NCI-H82 (cell line): Measurements from ENCODE around the gene IL16.
A peak's percentile ranks its signal among the peaks of the same experiment; 100 is the strongest.
"Not testable (repeated sequence)": the region's sequence is repeated elsewhere in the genome, so short reads cannot be mapped to it uniquely, and the experiment has no call there.

Experiments used
- DNase-seq: peaks from one replicate; lab custom pipeline; 2025; lab: John Stamatoyannopoulos, UW

IL16 gene

DNA sequence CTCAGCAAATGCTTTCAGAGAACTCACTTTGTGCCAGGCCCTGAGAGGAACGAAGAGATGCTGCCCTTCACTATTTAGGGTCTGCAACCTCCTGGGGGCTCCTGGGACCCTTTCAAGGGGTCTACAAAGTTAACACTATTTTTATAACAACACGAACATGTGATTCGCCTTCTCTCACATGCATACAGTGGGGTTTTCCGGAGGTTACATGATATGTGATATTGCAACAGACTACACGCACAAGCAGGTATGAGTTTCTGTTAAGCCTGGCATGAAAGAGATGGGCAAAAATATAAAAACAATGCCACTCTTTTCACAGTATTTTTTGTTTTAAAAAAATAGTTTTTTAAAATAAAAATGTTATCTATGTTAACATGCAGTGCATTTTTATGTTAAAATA is 117.0 kb downstream of the IL16 start:
- DNase-seq: no peak

GRCh38 chr15:81314378-81314777 is 117.7 kb downstream of the IL16 start:
- DNase-seq: no peak

DNA sequence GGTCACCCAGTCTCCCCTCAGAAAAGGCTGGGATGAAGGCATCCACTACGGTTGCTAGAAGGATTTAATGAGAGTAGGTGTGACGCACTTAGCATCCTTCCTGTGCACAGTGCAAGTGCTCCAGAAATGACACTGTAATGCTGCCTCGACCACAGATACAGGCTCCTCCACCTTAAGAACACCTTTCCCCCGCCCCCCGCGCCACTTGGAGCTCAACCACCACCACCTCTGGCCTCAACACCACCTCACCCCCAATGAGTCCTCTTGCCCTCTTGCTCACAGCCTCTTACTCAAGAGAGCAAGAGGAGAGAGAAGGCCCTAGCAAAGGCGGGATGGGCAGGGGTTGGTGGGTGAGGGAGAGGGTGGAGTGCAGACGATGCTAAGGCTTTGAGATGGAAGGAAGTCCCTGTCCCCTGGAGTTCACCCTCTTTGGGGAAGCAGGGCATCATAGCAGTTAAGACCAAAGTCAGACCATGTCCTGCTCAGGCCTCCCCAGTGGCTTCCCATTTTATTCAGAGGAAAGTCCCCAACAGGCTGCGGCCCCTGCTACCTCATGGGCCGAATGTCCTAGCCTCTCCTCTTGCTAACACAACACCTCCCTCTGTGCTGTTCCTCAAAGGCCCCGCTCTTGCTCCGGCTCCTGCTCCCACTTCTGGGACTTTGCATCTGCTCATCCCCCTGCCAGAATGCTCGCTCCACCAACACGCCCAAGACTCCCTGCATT is 118.9 kb downstream of the IL16 start:
- DNase-seq: no peak

- DNase-seq: no peak
Observed at GRCh38 chr15:81316267-81316666, 119.6 kb downstream of the IL16 start.

DNA sequence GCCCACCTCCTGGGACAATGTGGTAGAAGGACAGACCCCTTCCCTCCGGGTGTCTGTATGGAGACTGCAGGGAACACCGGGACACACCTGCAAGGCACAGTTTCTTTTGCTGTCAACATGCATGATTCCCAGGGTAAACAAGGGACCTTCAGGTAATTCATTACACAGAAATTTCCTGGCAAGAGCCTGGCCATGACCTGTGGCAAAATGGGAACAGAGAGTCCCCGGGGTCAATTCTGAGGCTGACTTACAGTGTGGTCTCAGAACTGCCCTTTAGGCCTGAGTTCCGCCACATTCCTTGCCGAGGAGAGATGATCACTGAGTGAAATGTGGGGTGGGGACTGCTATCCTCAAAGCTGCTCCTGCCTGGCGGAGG is 121.0 kb downstream of the IL16 start:
- no peak for DNase-seq

- no peak for DNase-seq
Observed at GRCh38 chr15:81321667-81322066, 125.0 kb downstream of the IL16 start.

- no peak for DNase-seq
Observed at GRCh38 chr15:81322676-81323253, 126.1 kb downstream of the IL16 start.

DNA sequence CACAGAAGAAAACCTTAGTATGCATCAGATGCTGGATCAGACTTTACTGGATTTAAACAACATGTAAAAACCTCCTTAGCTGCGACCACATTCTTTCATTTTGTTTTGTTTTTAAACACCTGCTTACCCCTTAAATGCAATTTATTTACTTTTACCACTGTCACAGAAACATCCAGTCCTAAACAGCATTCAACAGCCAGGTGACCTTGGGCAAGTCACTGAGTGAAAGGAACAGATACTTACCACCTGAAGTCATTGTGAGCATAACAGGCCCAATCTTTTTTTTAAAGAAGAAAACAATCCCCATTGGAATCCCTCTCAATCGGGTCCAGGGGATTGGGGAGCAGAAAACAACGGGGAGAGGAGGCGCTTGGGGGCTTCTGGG is 126.9 kb downstream of the IL16 start:
- DNase-seq: no peak

- peak; percentile 98 for DNase-seq
Observed at GRCh38 chr15:81323944-81324881, 127.5 kb downstream of the IL16 start, which contains the start of gene STARD5. Gene STARD5 (minus strand): TSS chr15:81324141. CDS start chr15:81324099, 42 bp downstream.

GRCh38 chr15:81326466-81327212 is 130.0 kb downstream of the IL16 start:
- no peak for DNase-seq

DNA sequence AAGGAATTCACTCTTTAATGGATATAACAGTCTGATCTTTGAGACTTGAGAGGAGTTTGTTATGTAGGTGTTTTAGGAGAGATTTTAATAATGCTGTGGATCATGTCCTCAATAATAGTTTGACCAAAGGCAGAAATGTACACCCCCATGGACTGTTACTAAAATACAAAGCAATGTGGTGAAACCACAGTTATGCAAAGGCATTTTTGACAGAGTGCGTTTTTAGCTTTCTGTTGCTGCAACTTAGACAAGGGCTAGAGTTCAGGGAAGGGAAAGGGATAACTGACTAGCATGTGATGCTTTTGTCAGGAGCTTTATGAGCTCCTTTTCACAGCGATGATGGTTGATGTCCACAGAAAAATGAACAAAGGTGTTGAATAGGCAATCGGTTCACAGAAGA is 130.8 kb downstream of the IL16 start:
- DNase-seq: no peak

- no peak for DNase-seq
Observed at GRCh38 chr15:81329446-81329845, 132.8 kb downstream of the IL16 start.

GRCh38 chr15:81330366-81331090 is 133.8 kb downstream of the IL16 start:
- no peak for DNase-seq

DNA sequence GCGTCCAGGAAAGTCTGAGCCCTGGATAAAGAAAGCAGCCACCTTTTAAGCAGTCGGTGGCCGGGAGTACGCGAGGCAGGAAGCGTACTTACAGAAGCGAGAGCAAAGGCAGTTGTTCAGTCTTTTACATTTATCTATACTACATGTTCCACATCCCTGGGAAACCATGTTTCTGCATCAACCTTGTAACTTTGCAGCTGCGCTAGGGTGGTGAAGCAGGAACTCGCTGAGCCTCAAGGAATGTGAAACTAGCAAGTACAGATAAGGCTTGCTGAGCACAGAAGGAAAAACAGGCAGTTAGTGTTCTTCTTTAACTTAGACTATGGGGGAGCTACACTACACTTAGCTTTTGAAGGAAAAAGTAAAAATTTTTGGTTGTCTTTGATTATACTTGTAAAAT is 134.5 kb downstream of the IL16 start:
- not testable (repeated sequence) for DNase-seq

GRCh38 chr15:81331600-81331999 is 134.9 kb downstream of the IL16 start:
- no peak for DNase-seq

GRCh38 chr15:81332326-81332725 is 135.6 kb downstream of the IL16 start:
- no peak for DNase-seq

GRCh38 chr15:81333363-81333762 is 136.7 kb downstream of the IL16 start:
- DNase-seq: no peak

GRCh38 chr15:81334768-81335435 is 138.2 kb downstream of the IL16 start:
- DNase-seq: no peak

- DNase-seq: no peak
Observed at GRCh38 chr15:81335631-81336030, 139.0 kb downstream of the IL16 start.

DNA sequence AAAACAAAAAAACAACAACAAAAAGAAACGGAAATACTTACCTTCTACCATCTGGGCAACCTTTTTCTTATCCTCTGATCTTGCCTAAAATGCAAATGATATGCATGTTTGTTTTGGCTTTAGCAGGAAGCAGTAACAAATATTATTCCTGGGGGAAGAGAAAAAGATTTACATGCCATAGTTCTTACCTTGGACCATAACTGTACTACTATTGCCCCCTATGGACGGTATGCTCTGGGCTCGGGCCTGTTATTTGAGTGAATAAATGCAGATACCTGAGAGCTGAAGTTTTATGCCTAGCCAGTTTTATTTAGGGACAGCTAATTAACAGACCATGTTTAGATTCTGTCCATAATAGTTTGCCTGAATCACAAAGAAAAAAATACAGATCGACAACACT is 139.9 kb downstream of the IL16 start:
- no peak for DNase-seq

DNA sequence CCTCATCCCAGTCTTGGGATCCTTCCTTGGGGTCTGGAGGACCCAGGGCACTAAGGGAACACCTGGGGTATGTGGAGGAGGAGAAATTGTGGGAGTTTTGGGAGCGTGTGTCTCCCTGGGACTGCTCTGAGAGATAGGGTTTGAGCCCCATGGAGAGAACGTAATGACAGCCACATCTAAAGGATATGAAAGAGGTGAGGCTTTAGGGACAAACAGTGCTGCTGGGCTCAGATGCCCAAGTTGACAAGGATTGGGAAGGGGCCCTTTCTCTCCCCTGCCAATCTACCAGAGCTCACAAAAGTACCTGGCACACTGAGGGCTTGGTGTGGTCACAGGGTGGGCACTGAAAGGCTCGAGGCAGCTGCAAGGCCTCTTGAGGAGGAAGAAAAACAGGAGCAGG is 140.6 kb downstream of the IL16 start:
- DNase-seq: no peak
